H1 (cell line): ENCODE data around the gene SECISBP2L. TPM values are rescaled to one million over a fixed set of nuclear protein-coding genes. Genes with fewer than 3 reads are reported as not detected.

Experiments
- CTCF ChIA-PET: fragments of 300-600 bp; sonication (Branson Sonifier 250); formaldehyde crosslinking; loops from one replicate; lab custom pipeline; 2021; ENCODE audit not compliant: partially characterized antibody; lab: Charles Lee
- POLR2A ChIA-PET: fragments of 300-600 bp; sonication (Branson Sonifier 250); formaldehyde crosslinking; loops from one replicate; lab custom pipeline; 2021; ENCODE audit warnings: inconsistent platforms; ENCODE audit not compliant: partially characterized antibody; lab: Charles Lee
- DNase-seq, 2 experiments: peaks; one replicate each; pipeline versions ENCODE4 v3.0.0 to v3.0.0-alpha.2; 2010 to 2022; ENCODE audit warnings: low spot score in 2 of 2, low read depth in 1 of 2, mixed read lengths in 1 of 2
- FAIRE-seq: peaks from 2 replicates; lab custom pipeline; 2011; peaks lifted over from hg19 to GRCh38; lab: Jason Lieb, UNC
- H2AFZ ChIP-seq: 2 replicates; pipeline ENCODE4 v1.8.1; 2012; ENCODE audit warnings: low read length, inconsistent platforms
- H2AK5ac ChIP-seq: 2 replicates; pipeline ENCODE4 v1.6.1; 2013; ENCODE audit warnings: low read depth, low read length
- H2BK120ac ChIP-seq: replicated peaks from 2 replicates; pipeline ENCODE3; 2013; ENCODE audit warnings: low read depth, low read length, inconsistent platforms
- H2BK12ac ChIP-seq: 2 replicates; pipeline ENCODE4 v1.6.1; 2013; ENCODE audit warnings: low read depth, low read length
- H2BK15ac ChIP-seq: 2 replicates; pipeline ENCODE4 v1.6.1; 2013; ENCODE audit warnings: low read length
- H2BK20ac ChIP-seq: 2 replicates; pipeline ENCODE4 v1.6.1; 2013; ENCODE audit warnings: low read length
- H2BK5ac ChIP-seq: 2 replicates; pipeline ENCODE4 v1.6.1; 2013; ENCODE audit warnings: low read depth, low read length
- H3K14ac ChIP-seq: 2 replicates; pipeline ENCODE4 v1.6.1; 2013; ENCODE audit warnings: inconsistent platforms; ENCODE audit not compliant: insufficient read length
- H3K18ac ChIP-seq: 2 replicates; pipeline ENCODE4 v1.6.1; 2013; ENCODE audit warnings: low read length; ENCODE audit errors: extremely low read depth
- H3K23ac ChIP-seq: 2 replicates; pipeline ENCODE4 v1.6.1; 2013; ENCODE audit warnings: inconsistent platforms; ENCODE audit not compliant: insufficient read length
- H3K23me2 ChIP-seq: 2 replicates; pipeline ENCODE4 v1.6.1; 2013; ENCODE audit warnings: low read depth, low read length
- H3K27ac ChIP-seq: 2 replicates; pipeline ENCODE4 v1.6.1; 2011; ENCODE audit warnings: low read depth, low read length, inconsistent platforms
- H3K27me3 ChIP-seq, 4 experiments: replicated peaks in 1 of 4; 1 replicate in 1 of 4; 2 replicates in 3 of 4; pipeline versions ENCODE4 v1.6.1 to v1.8.1; 2011 to 2013; ENCODE audit warnings: low read length in 3 of 4, mild to moderate bottlenecking in 3 of 4, inconsistent platforms in 2 of 4, mixed read lengths in 2 of 4, moderate library complexity in 1 of 4; ENCODE audit not compliant: control insufficient read depth in 3 of 4, insufficient read depth in 3 of 4; ENCODE audit errors: extremely low read depth in 1 of 4
- H3K36me3 ChIP-seq, 4 experiments: 2 replicates each; pipeline versions ENCODE4 v1.6.1 to v1.8.1; 2011 to 2013; ENCODE audit warnings: mild to moderate bottlenecking in 4 of 4, low read length in 3 of 4, moderate library complexity in 2 of 4, control low read depth in 1 of 4, inconsistent platforms in 1 of 4; ENCODE audit not compliant: insufficient read depth in 4 of 4, control insufficient read depth in 2 of 4
- H3K4ac ChIP-seq: replicated peaks from 2 replicates; pipeline ENCODE3; 2013; ENCODE audit warnings: low read length, low read depth, mixed read lengths, inconsistent platforms; ENCODE audit not compliant: insufficient read length
- H3K4me1 ChIP-seq, 4 experiments: replicated peaks in 1 of 4; 1 replicate in 1 of 4; 2 replicates in 3 of 4; pipeline versions ENCODE4 v1.6.1 to v1.8.1; 2011 to 2013; ENCODE audit warnings: low read length in 3 of 4, inconsistent platforms in 2 of 4, mixed read lengths in 1 of 4; ENCODE audit not compliant: insufficient read depth in 4 of 4, control insufficient read depth in 3 of 4
- H3K4me2 ChIP-seq, 2 experiments: 2 replicates each; pipeline versions ENCODE4 v1.6.1 to v1.8.1; 2011 to 2013; ENCODE audit warnings: low read depth in 2 of 2, low read length in 2 of 2, control low read depth in 1 of 2, inconsistent platforms in 1 of 2, mild to moderate bottlenecking in 1 of 2; ENCODE audit not compliant: insufficient read depth in 1 of 2
- H3K4me3 ChIP-seq, 4 experiments: fragments of 200-600, 300-600 bp in 1 of 4; sonication (generic), shearing (Covaris generic), sonication (Bioruptor Twin) in 1 of 4; 2 replicates each; pipeline versions ENCODE4 v1.5.1 to v1.8.1; 2011 to 2016; ENCODE audit warnings: low read length in 4 of 4, low read depth in 3 of 4, control low read depth in 2 of 4, inconsistent platforms in 2 of 4, mild to moderate bottlenecking in 2 of 4, mixed read lengths in 1 of 4, moderate library complexity in 1 of 4; ENCODE audit not compliant: insufficient read depth in 2 of 4; ENCODE audit errors: extremely low read depth in 1 of 4
- H3K56ac ChIP-seq: replicated peaks from 2 replicates; pipeline ENCODE3; 2013; ENCODE audit warnings: low read depth, mild to moderate bottlenecking, mixed read lengths, low read length, inconsistent platforms; ENCODE audit not compliant: insufficient read length
- H3K79me1 ChIP-seq: 2 replicates; pipeline ENCODE4 v1.6.1; 2013; ENCODE audit warnings: low read depth, low read length, control low read depth
- H3K79me2 ChIP-seq, 2 experiments: 2 replicates each; pipeline versions ENCODE4 v1.6.1 to v1.8.1; 2012 to 2013; ENCODE audit warnings: low read length in 2 of 2, mild to moderate bottlenecking in 2 of 2, inconsistent platforms in 1 of 2; ENCODE audit not compliant: insufficient read depth in 2 of 2, control insufficient read depth in 1 of 2
- H3K9ac ChIP-seq, 4 experiments: replicated peaks in 1 of 4; 1 replicate in 1 of 4; 2 replicates in 3 of 4; pipeline versions ENCODE4 v1.6.1 to v1.8.1; 2011 to 2013; ENCODE audit warnings: low read depth in 3 of 4, low read length in 3 of 4, control low read depth in 2 of 4, mild to moderate bottlenecking in 2 of 4, moderate library complexity in 2 of 4, inconsistent platforms in 1 of 4; ENCODE audit errors: extremely low read depth in 1 of 4
- H3K9me3 ChIP-seq, 2 experiments: 2 replicates each; pipeline versions ENCODE4 v1.6.1 to v1.8.1; 2012 to 2013; ENCODE audit warnings: mild to moderate bottlenecking in 2 of 2, moderate library complexity in 2 of 2, control low read depth in 1 of 2, inconsistent platforms in 1 of 2, low read depth in 1 of 2, low read length in 1 of 2, mixed read lengths in 1 of 2; ENCODE audit not compliant: insufficient read depth in 2 of 2
- H4K20me1 ChIP-seq, 2 experiments: replicated peaks in 1 of 2; 2 replicates each; pipeline versions ENCODE3 to v1.8.1; 2011 to 2013; ENCODE audit warnings: inconsistent platforms in 2 of 2, low read length in 2 of 2, mild to moderate bottlenecking in 1 of 2; ENCODE audit not compliant: insufficient read depth in 2 of 2, control insufficient read depth in 1 of 2
- H4K5ac ChIP-seq: 2 replicates; pipeline ENCODE4 v1.6.1; 2013; ENCODE audit warnings: low read length, low read depth, mixed read lengths, inconsistent platforms; ENCODE audit not compliant: insufficient read length
- H4K8ac ChIP-seq: 2 replicates; pipeline ENCODE4 v1.8.0; 2013; ENCODE audit warnings: mild to moderate bottlenecking, moderate library complexity, low read length, inconsistent platforms; ENCODE audit not compliant: insufficient read depth; ENCODE audit errors: extremely low read depth
- H4K91ac ChIP-seq: replicated peaks from 2 replicates; pipeline ENCODE3; 2013; ENCODE audit warnings: low read length, mixed read lengths, inconsistent platforms; ENCODE audit not compliant: insufficient read length
- JUN ChIP-seq: IDR thresholded peaks from 2 replicates; pipeline ENCODE4 v1.6.1; 2011; ENCODE audit warnings: low read depth, mild to moderate bottlenecking, improper control_type of control experiment, low read length
- KDM1A ChIP-seq: fragments of 200-600, 300-600 bp; sonication (generic); IDR thresholded peaks from 2 replicates; pipeline ENCODE4 v1.7.1; 2016; ENCODE audit warnings: mild to moderate bottlenecking, low read length, borderline replicate concordance
- RFX5 ChIP-seq: IDR thresholded peaks from 2 replicates; pipeline ENCODE4 v1.6.1; 2011; ENCODE audit warnings: low read depth, low read length, improper control_type of control experiment, borderline replicate concordance
- TEAD4 ChIP-seq: IDR thresholded peaks from 2 replicates; pipeline ENCODE4 v1.6.1; 2012; ENCODE audit warnings: low read depth, low read length, inconsistent platforms, mixed read lengths
- WGBS, 2 experiments: shearing (Covaris generic) in 1 of 2; methylation state at CpG; one replicate each; pipeline versions ENCODE4 v1.1.6 to v1.1.7; 2013 to 2015; ENCODE audit warnings: low lambda C conversion rate in 2 of 2, mixed read lengths in 2 of 2, inconsistent platforms in 1 of 2, low coverage in 1 of 2, missing lambda C conversion rate in 1 of 2; ENCODE audit not compliant: insufficient replicate concordance in 2 of 2, insufficient coverage in 1 of 2, insufficient read length in 1 of 2; ENCODE audit errors: extremely low coverage in 1 of 2, missing lambda C conversion rate in 1 of 2; 5-methylcytosine and 5-hydroxymethylcytosine counted together
- polyA plus RNA-seq, 7 experiments: library from polyadenylated mRNA; depleted of rRNA in 3 of 7; stranded (reverse) in 5 of 7; unstranded in 2 of 7; fragments of >200 nt in 5 of 7; fragments of 200-250 nt in 2 of 7; gene quantifications; 1 replicate in 5 of 7; 2 replicates in 1 of 7; 4 replicates in 1 of 7; pipeline versions ENCODE4 v1.2.1 to v1.2.3, GENCODE V29; 2011 to 2013; ENCODE audit warnings: missing spikeins in 2 of 7, mixed read lengths in 2 of 7
- total RNA-seq: library from RNA; stranded (reverse); fragmentation: NEBNext Ultra II Directional; extraction: Animal tissue kit (Norgen Biotek cat#: 25700); gene quantifications from 2 replicates; pipeline ENCODE4 v1.2.1, GENCODE V29; 2021

SECISBP2L gene
- total and polyA plus RNA-seq, 2 of the 8 experiments (the other 6 are each of a cell fraction or from before 2014, with no cell fraction given): 7.6 to 22.8 TPM

DNA sequence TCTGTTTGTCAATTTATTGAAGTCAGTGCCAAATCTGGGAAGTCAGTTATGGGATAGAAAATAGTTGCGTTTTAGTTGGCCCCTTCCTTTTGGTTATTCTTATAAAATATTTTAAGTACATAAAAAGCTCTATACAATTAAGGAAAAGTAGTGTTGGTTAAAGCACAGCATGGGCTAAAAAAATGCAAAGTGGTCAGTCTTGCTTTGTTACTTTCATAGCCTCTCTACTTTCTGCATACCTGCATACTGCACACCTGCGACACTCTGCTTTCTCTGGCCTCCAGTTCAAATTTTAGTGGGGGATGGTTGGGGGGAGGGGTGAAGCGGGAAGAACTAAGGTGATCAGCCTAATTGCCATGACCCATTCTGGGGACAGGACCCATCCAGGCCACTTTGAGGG lies 60.7 kb downstream of the SECISBP2L start:
- H3K79me1 ChIP-seq: no peaks in the 10 kb centered on the region
- ChIA-PET CTCF (interaction anchor here (1.1 to 3.9 kb wide), 5 partner anchors 10 to 124 kb away, joined by 3 to 20 read pairs (median 3); partner anchors contain the start of gene SECISBP2L), POLR2A (interaction anchor here (0.6 to 1.3 kb wide), 2 partner anchors 9 to 143 kb away, joined by 3 to 5 read pairs; no protein-coding TSS in a partner anchor)
- no peak for TF ChIP-seq KDM1A
- TF ChIP-seq RFX5: no peak
- no peak for TF ChIP-seq JUN
- no peak for TF ChIP-seq TEAD4
- H2BK15ac ChIP-seq: no peak overlapping the region
- no peaks in the 10 kb centered on the region for H3K9me3 ChIP-seq
- no peak overlapping the region for H2BK12ac ChIP-seq
- no peak overlapping the region for H2BK20ac ChIP-seq
- H3K79me2 ChIP-seq: no peaks in the 10 kb centered on the region
- H2AK5ac ChIP-seq: no peak overlapping the region
- no peaks in the 10 kb centered on the region for H4K20me1 ChIP-seq
- no peak overlapping the region for H3K18ac ChIP-seq
- H2BK120ac ChIP-seq: no peak overlapping the region
- H3K56ac ChIP-seq: no peak overlapping the region
- H3K9ac ChIP-seq: no peak overlapping the region
- no peaks in the 10 kb centered on the region for H3K27me3 ChIP-seq
- H2AFZ ChIP-seq: no peak overlapping the region
- no peak overlapping the region for H3K27ac ChIP-seq
- H3K4me2 ChIP-seq: no peak overlapping the region
- H3K14ac ChIP-seq: no peak overlapping the region
- H3K4me3 ChIP-seq: no peak overlapping the region
- FAIRE-seq: no peak
- no peak overlapping the region for H3K23ac ChIP-seq
- H4K5ac ChIP-seq: no peak overlapping the region
- H3K4me1 ChIP-seq: no peaks in the 10 kb centered on the region
- no peaks in the 10 kb centered on the region for H3K36me3 ChIP-seq
- H4K8ac ChIP-seq: no peak overlapping the region
- no peaks in the 10 kb centered on the region for H3K23me2 ChIP-seq
- no peak overlapping the region for H4K91ac ChIP-seq
- H3K4ac ChIP-seq: no peak overlapping the region
- H2BK5ac ChIP-seq: no peak overlapping the region
- no peak for DNase-seq
- WGBS, 2 experiments: 86% methylated on average over 3 of the region's 3 CpGs; no CpG with 5 or more reads in 1 of the 2 experiments
